Omental fat pad (tissue), 4 donors: ENCODE measurements around the gene LRG1. TPM values are rescaled to one million over a fixed set of nuclear protein-coding genes. Genes with fewer than 3 reads are reported as not detected.

Experiments
- ATAC-seq: fragments of 150-250 bp; one replicate; pipeline ENCODE4 v1.9.1; 2016; ENCODE audit warnings: mild to moderate bottlenecking, moderate library complexity; ENCODE audit not compliant: low FRiP score
- DNase-seq: peaks from one replicate; pipeline ENCODE4 v3.0.0-alpha.2; 2019; ENCODE audit warnings: low spot score
- total RNA-seq, 4 donors: library from RNA; depleted of rRNA; stranded (reverse); fragments of >200 nt; gene quantifications; one replicate each; pipeline ENCODE4 v1.1.0, GENCODE V29; 2016
- TF ChIP-seq, protein P1 (sequence below), 3 donors: fragments of 450-650 bp; IDR thresholded peaks; one replicate each; pipeline ENCODE4 v1.5.1; 2016 to 2017; ENCODE audit warnings: antibody characterized with exemption in 3 of 3, mild to moderate bottlenecking in 3 of 3, moderate library complexity in 2 of 3

LRG1 gene
- total RNA-seq, 4 donors from 2014 or later = 1.4 to 22.6 (median 5.4) TPM

GRCh38 chr19:4499318-4499717 lies 40.5 kb downstream of the LRG1 start:
- TF ChIP-seq, protein P1, sequence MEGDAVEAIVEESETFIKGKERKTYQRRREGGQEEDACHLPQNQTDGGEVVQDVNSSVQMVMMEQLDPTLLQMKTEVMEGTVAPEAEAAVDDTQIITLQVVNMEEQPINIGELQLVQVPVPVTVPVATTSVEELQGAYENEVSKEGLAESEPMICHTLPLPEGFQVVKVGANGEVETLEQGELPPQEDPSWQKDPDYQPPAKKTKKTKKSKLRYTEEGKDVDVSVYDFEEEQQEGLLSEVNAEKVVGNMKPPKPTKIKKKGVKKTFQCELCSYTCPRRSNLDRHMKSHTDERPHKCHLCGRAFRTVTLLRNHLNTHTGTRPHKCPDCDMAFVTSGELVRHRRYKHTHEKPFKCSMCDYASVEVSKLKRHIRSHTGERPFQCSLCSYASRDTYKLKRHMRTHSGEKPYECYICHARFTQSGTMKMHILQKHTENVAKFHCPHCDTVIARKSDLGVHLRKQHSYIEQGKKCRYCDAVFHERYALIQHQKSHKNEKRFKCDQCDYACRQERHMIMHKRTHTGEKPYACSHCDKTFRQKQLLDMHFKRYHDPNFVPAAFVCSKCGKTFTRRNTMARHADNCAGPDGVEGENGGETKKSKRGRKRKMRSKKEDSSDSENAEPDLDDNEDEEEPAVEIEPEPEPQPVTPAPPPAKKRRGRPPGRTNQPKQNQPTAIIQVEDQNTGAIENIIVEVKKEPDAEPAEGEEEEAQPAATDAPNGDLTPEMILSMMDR (IDR thresholded peaks at IDR 0.05) = no peak
- DNase-seq (no peak), ATAC-seq (no peak)

- ATAC-seq (no peak), DNase-seq (no peak)
- TF ChIP-seq, protein P1 (IDR thresholded peaks at IDR 0.05) = no peak
These were observed 41.1 kb downstream of the LRG1 start for GRCh38 chr19:4498694-4499093.

DNA sequence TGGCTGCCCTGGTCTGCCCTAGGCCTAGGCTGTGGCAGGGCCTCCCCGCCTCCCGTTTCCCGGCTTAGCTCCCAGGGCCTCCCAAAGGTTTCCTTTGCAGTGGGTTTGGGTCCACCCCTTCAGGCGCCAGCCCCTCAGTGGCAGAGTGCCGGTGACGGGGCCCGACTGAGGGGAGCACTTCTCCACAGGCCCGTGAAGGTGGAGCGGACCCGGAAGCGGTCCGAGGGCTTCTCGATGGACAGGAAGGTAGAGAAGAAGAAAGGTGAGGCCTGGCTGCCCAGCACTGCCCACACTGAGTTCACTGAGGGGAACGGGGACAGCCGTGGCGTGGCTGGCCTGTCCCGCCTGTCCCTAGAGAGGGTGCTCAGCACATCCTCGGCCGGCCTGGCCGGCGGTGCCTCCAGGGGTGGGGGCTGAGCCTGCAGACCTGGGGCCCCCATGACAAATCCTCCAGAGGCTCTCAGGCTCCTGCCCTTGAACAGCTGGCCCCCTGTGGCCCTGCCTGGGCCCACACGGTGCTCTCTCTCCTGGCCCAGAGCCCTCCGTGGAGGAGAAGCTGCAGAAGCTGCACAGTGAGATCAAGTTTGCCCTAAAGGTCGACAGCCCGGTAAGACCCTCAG lies 42.0 kb downstream of the LRG1 start:
- ATAC-seq = no peak
- TF ChIP-seq, protein P1 (IDR thresholded peaks at IDR 0.05) = no peak
- no peak for DNase-seq

DNA sequence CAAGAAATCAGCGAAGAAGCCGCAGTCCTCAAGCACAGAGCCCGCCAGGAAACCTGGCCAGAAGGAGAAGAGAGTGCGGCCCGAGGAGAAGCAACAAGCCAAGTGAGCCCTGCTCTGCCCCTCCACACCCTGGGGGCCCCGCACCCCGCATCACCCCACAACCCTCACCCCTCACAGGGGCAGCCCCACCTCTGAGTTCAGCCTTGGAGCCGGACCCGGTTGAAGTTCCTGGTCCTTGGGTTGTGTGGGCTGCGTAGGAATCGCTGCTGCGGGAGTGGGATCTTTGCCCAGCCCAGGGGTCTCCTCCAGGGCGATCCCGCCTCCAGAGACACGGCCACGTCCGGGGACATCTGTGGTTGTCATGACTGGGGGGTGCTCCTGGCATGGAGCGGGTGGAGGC lies 43.5 kb downstream of the LRG1 start:
- ATAC-seq = no peak
- TF ChIP-seq, protein P1 (IDR thresholded peaks at IDR 0.05) = no peak
- no peak for DNase-seq

- DNase-seq (no peak), ATAC-seq (no peak)
These were observed 44.4 kb downstream of the LRG1 start for GRCh38 chr19:4495471-4495870.

DNA sequence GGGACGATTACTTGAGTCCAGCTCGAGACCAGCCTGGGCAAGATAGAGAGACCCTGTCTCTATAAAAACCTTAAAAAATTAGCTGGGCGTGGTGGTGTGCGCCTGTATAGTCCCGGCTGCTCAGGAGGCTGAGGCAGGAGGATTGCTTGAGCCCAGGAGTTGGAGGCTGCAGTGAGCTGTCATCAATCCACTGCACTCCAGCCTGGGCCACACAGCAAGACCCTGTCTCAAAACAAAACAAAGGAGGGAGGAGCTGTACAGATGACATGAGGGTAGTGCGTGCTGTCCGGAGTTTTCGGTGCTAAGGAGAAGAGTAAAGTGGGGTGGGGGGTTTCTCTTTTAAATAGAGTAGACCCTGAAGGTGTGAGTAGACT lies 45.2 kb downstream of the LRG1 start:
- DNase-seq = no peak
- no peak for ATAC-seq
- TF ChIP-seq, protein P1 (IDR thresholded peaks at IDR 0.05) = no peak

More at GRCh38 chr19:4495471-4495870, 44.4 kb downstream of the LRG1 start:
- TF ChIP-seq, protein P1 (IDR thresholded peaks at IDR 0.05) = no peak

GRCh38 chr19:4493929-4494690 lies 45.7 kb downstream of the LRG1 start:
- DNase-seq = no peak
- TF ChIP-seq, protein P1 (IDR thresholded peaks at IDR 0.05) = no peak
- ATAC-seq = no peak
